Subcutaneous adipose tissue (tissue), 4 donors: ENCODE measurements around the gene ATP9B. TPM values are rescaled to one million over a fixed set of nuclear protein-coding genes. Genes with fewer than 3 reads are reported as not detected.

Experiments
- total RNA-seq, 4 donors: library from RNA; depleted of rRNA; stranded (reverse); fragments of >200 nt; gene quantifications; one replicate each; pipeline ENCODE4 v1.1.0, GENCODE V29; 2016
- TF ChIP-seq, protein P1 (sequence below): fragments of 450-650 bp; IDR thresholded peaks from one replicate; pipeline ENCODE4 v1.5.1; 2016; ENCODE audit warnings: low read depth, mild to moderate bottlenecking, control low read depth, antibody characterized with exemption, moderate library complexity

Gene ATP9B
- total RNA-seq, 4 donors from 2014 or later, result 38.8 to 58.5 (median 45.3) TPM

- TF ChIP-seq, protein P1, sequence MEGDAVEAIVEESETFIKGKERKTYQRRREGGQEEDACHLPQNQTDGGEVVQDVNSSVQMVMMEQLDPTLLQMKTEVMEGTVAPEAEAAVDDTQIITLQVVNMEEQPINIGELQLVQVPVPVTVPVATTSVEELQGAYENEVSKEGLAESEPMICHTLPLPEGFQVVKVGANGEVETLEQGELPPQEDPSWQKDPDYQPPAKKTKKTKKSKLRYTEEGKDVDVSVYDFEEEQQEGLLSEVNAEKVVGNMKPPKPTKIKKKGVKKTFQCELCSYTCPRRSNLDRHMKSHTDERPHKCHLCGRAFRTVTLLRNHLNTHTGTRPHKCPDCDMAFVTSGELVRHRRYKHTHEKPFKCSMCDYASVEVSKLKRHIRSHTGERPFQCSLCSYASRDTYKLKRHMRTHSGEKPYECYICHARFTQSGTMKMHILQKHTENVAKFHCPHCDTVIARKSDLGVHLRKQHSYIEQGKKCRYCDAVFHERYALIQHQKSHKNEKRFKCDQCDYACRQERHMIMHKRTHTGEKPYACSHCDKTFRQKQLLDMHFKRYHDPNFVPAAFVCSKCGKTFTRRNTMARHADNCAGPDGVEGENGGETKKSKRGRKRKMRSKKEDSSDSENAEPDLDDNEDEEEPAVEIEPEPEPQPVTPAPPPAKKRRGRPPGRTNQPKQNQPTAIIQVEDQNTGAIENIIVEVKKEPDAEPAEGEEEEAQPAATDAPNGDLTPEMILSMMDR, result no peak
These were observed 6.4 kb upstream of the ATP9B start for GRCh38 chr18:79062806-79063205.

DNA sequence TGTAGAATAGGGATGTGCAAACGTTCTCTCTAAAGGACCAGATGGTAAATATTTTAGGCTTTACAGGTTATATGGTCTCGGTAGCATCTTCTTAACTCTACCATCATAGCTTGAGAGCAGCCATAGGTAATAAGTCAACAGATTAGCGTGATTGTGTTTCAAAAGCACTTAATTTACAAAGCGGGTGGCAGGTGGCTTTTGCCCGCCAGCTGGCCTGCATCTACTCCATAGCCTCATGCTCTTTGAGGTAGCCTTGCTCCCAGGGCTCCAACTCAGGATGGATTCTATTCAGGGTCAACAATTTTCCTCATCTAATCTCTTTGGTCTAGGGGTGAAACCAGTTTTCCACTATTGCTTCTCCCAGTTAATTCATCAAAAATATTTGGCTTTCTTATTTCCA is 5.0 kb upstream of the ATP9B start:
- TF ChIP-seq, protein P1, result no peak

DNA sequence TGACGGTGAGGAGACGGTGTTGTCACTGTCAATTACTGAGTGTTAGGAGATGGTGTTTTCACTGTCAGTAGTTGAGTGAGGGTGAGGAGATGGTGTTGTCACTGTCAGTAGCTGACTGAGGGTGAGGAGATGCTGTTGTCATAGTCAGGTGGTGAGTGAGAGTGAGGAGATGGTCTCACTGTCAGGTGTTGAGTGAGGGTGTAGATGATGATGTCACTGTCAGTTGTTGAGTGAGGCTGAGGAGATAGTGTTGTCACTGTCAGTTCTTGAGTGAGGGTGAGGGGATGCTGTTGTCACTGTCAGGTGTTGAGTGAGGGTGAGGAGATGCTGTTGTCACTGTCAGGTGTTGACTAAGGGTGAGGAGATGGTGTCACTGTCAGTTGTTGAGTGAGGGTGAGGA is 3.4 kb upstream of the ATP9B start:
- TF ChIP-seq, protein P1, result no peak

GRCh38 chr18:79067611-79068010 is 1.6 kb upstream of the ATP9B start:
- TF ChIP-seq, protein P1, result no peak

DNA sequence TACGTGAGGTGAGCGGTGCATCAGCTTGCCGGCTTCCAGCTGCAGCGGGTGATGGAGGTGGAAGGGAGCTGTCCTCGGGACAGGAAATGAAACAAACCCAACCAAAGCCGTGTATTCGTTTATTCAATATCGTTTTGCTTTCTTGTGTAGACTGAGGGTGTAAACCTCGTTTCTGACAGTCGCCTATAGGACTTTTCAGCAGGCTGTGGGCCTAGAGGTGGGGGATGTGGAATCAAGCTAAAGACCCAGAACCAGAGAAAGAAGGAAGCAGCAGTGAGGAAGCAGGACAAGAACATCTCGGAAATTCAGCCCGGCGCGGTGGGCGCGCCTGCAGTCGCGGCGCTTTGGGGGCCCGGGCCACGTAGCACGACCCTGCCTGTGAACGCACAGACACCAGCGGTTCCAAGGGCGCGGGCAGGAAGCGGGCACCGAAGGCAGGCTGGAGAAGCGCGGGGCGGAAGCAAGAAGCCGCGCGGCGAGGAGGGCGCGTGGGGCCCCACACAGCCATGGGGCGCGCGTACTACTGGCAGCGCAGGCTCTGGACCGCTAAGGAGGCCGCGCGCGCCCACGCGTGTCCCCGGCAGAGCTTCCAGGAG is 755 bp upstream of the ATP9B start:
- TF ChIP-seq, protein P1, result no peak

DNA sequence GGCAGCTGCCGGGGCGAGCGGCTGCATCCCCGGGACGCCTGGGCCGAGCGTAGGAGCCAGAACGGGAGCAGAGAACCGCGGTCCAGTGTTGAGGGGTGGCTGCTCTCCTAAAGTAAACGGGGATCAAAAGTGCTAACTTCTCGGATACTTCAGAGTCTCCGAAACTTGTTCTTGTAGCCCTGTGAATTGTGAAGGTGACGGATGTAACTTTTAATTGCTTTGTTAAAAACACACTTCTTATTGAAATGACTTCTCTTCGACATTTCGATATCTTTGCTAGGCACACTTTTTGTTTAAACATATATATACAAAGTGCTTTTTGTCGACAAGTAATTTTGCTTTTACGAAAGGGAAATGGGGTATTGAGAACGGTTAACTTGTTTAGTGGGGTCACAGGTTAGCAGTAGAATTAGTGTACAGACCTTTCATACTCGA is 540 bp downstream of the ATP9B start:
- TF ChIP-seq, protein P1, result no peak

DNA sequence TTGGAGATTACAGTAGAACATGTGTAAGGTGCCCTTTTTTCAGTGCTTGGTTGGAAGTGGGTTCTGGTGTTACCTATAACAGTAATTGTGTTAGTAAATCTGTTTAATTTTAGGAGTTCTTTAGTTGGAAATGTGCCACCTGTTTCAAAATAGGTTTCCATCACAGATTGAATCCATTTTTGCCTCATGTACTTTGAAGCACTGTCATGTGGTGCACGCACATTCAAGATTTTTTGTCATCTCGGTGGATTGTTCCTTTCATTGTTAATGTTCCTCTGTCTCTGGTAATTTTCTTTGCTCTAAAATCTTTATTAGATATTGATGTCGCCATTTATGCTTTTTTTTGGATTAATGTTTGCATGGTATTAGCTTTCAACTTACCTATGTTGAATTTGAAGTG is 1.3 kb downstream of the ATP9B start:
- TF ChIP-seq, protein P1, result no peak
